Measurements from ENCODE around the gene RBM20. TPM values are rescaled to one million over a fixed set of nuclear protein-coding genes. Genes with fewer than 3 reads are reported as not detected.
"Not testable (repeated sequence)": the region's sequence is repeated elsewhere in the genome, so short reads cannot be mapped to it uniquely, and the experiment has no call there.

RBM20 gene
- total RNA-seq, 1 donor from 2014 or later = 0.27 TPM

GRCh38 chr10:110727785-110728184, 83.6 kb downstream of the RBM20 start:
- intact Hi-C loops (cut with micrococcal nuclease) = not testable (repeated sequence)

GRCh38 chr10:110730345-110731050, 86.4 kb downstream of the RBM20 start:
- intact Hi-C loops (cut with micrococcal nuclease) = no loop called here

- intact Hi-C loops (cut with micrococcal nuclease) = no loop called here
Observed at GRCh38 chr10:110733218-110733952, 89.2 kb downstream of the RBM20 start.

- intact Hi-C loops (cut with micrococcal nuclease) = no loop called here
Observed at GRCh38 chr10:110735620-110736027, 91.5 kb downstream of the RBM20 start.

GRCh38 chr10:110737886-110738634, 93.9 kb downstream of the RBM20 start:
- intact Hi-C loops (cut with micrococcal nuclease) = no loop called here

GRCh38 chr10:110739811-110740271, 95.7 kb downstream of the RBM20 start:
- intact Hi-C loops (cut with micrococcal nuclease) = loop anchor here (10.0 kb wide), 1 partner anchor 435 kb away; the partner anchor contains the start of gene SMNDC1

GRCh38 chr10:110742801-110743200, 98.7 kb downstream of the RBM20 start:
- intact Hi-C loops (cut with micrococcal nuclease) = loop anchor here (10.0 kb wide), 1 partner anchor 438 kb away; the partner anchor contains the start of gene SMNDC1

GRCh38 chr10:110744782-110745181, 100.6 kb downstream of the RBM20 start:
- intact Hi-C loops (cut with micrococcal nuclease) = loop anchor here (5.0 to 10.0 kb wide), 2 partner anchors 248 to 440 kb away; partner anchors contain the start of gene SMNDC1

GRCh38 chr10:110746254-110746826, 102.2 kb downstream of the RBM20 start:
- intact Hi-C loops (cut with micrococcal nuclease) = loop anchor here (1.0 to 10.0 kb wide), 10 partner anchors 36 to 461 kb away; partner anchors contain the start of genes ADRA2A and SMNDC1

GRCh38 chr10:110746969-110747608, 103.0 kb downstream of the RBM20 start:
- intact Hi-C loops (cut with micrococcal nuclease) = loop anchor here (1.0 to 10.0 kb wide), 11 partner anchors 27 to 460 kb away; partner anchors contain the start of genes ADRA2A and SMNDC1

- intact Hi-C loops (cut with micrococcal nuclease) = loop anchor here (1.0 to 10.0 kb wide), 5 partner anchors 26 to 443 kb away; partner anchors contain the start of genes ADRA2A and SMNDC1
Observed at GRCh38 chr10:110747609-110748464, 103.7 kb downstream of the RBM20 start.

GRCh38 chr10:110748970-110749369, 104.8 kb downstream of the RBM20 start:
- intact Hi-C loops (cut with micrococcal nuclease) = loop anchor here (5.0 to 10.0 kb wide), 2 partner anchors 243 to 444 kb away; partner anchors contain the start of gene SMNDC1

GRCh38 chr10:110750931-110751330, 106.8 kb downstream of the RBM20 start:
- intact Hi-C loops (cut with micrococcal nuclease) = no loop called here

- intact Hi-C loops (cut with micrococcal nuclease) = no loop called here
Observed at GRCh38 chr10:110751850-110752249, 107.7 kb downstream of the RBM20 start.

GRCh38 chr10:110753462-110753861, 109.3 kb downstream of the RBM20 start:
- intact Hi-C loops (cut with micrococcal nuclease) = no loop called here

- intact Hi-C loops (cut with micrococcal nuclease) = loop anchor here (1.0 kb wide), 1 partner anchor 20 kb away; no protein-coding TSS in a partner anchor
Observed at GRCh38 chr10:110754375-110755105, 110.4 kb downstream of the RBM20 start.

GRCh38 chr10:110755781-110756180, 111.6 kb downstream of the RBM20 start:
- intact Hi-C loops (cut with micrococcal nuclease) = no loop called here

GRCh38 chr10:110756876-110757275, 112.7 kb downstream of the RBM20 start:
- intact Hi-C loops (cut with micrococcal nuclease) = no loop called here

- intact Hi-C loops (cut with micrococcal nuclease) = no loop called here
Observed at GRCh38 chr10:110757586-110757985, 113.5 kb downstream of the RBM20 start.
